HEK293 (cell line): Measurements from ENCODE around the gene BOC.

Experiments
- CTCF ChIP-seq: fragments of 450-650 bp; formaldehyde crosslinking; IDR thresholded peaks from 2 replicates; pipeline ENCODE4 v1.5.1; 2016; ENCODE audit warnings: missing biosample characterization, missing genetic modification characterization
- EGR2 ChIP-seq: fragments of 450-650 bp; formaldehyde crosslinking; IDR thresholded peaks from 2 replicates; pipeline ENCODE4 v1.5.1; 2016; ENCODE audit warnings: low read depth, missing biosample characterization, missing genetic modification characterization
- ZNF621 ChIP-seq: fragments of 450-650 bp; formaldehyde crosslinking; IDR thresholded peaks from 2 replicates; pipeline ENCODE4 v1.5.1; 2017; ENCODE audit warnings: missing biosample characterization, missing genetic modification characterization
- ZNF629 ChIP-seq: fragments of 450-650 bp; formaldehyde crosslinking; IDR thresholded peaks from 2 replicates; pipeline ENCODE4 v1.5.1; 2017; ENCODE audit warnings: missing biosample characterization, missing genetic modification characterization
- ZNF776 ChIP-seq: fragments of 450-650 bp; formaldehyde crosslinking; IDR thresholded peaks from 2 replicates; pipeline ENCODE4 v1.5.0; 2017; ENCODE audit warnings: missing biosample characterization, missing genetic modification characterization, borderline replicate concordance

- TF ChIP-seq EGR2 (no peak), CTCF (tag by site-specific recombination) (no peak), ZNF629 (tag by site-specific recombination) (no peak), ZNF621 (tag by site-specific recombination) (no peak), ZNF776 (tag by site-specific recombination) (no peak)
These were observed 61.7 kb downstream of the BOC start for GRCh38 chr3:113273011-113273410.
